MM.1S (cell line): ENCODE data around the gene CEP19.

Source experiments
- DNase-seq: peaks from one replicate; pipeline ENCODE4 v3.0.0-alpha.2; 2015
- H2AFZ ChIP-seq: fragments of 300-600 bp; sonication (generic); 2 replicates; pipeline ENCODE4 v1.6.0; 2016; ENCODE audit warnings: antibody characterized with exemption, low read length
- H3F3A ChIP-seq: fragments of 300-600 bp; sonication (generic); 2 replicates; pipeline ENCODE4 v1.6.1; 2016; ENCODE audit warnings: mild to moderate bottlenecking, antibody characterized with exemption, low read length, moderate library complexity, mixed read lengths; ENCODE audit not compliant: insufficient read depth
- H3K27ac ChIP-seq: fragments of 300-600 bp; sonication (generic); 2 replicates; pipeline ENCODE4 v1.5.1; 2016; ENCODE audit warnings: mild to moderate bottlenecking, low read length
- H3K27me3 ChIP-seq: fragments of 300-600 bp; sonication (generic); replicated peaks from 2 replicates; pipeline ENCODE4 v1.6.0; 2016; ENCODE audit warnings: low read length; ENCODE audit not compliant: insufficient read depth
- H3K36me3 ChIP-seq: fragments of 300-600 bp; sonication (generic); replicated peaks from 2 replicates; pipeline ENCODE4 v1.6.1; 2016; ENCODE audit warnings: mild to moderate bottlenecking, low read length, mixed read lengths; ENCODE audit not compliant: insufficient read depth
- H3K4me1 ChIP-seq: fragments of 300-600 bp; sonication (generic); 2 replicates; pipeline ENCODE4 v1.6.1; 2016; ENCODE audit warnings: low read length, mixed read lengths
- H3K4me2 ChIP-seq: fragments of 300-600 bp; sonication (generic); 2 replicates; pipeline ENCODE4 v1.6.0; 2016; ENCODE audit warnings: low read depth, low read length
- H3K4me3 ChIP-seq: fragments of 300-600 bp; sonication (generic); 2 replicates; pipeline ENCODE4 v1.5.1; 2016; ENCODE audit warnings: low read length, mixed read lengths
- H3K79me2 ChIP-seq: fragments of 300-600 bp; sonication (generic); 2 replicates; pipeline ENCODE4 v1.6.1; 2016; ENCODE audit warnings: mixed run types, low read length, mixed read lengths
- H3K9ac ChIP-seq: fragments of 300-600 bp; sonication (generic); 2 replicates; pipeline ENCODE4 v1.6.1; 2016; ENCODE audit warnings: low read length, mixed read lengths
- H3K9me2 ChIP-seq: fragments of 300-600 bp; sonication (generic); replicated peaks from 2 replicates; pipeline ENCODE4 v1.6.1; 2016; ENCODE audit warnings: mild to moderate bottlenecking, low read length, mixed read lengths; ENCODE audit not compliant: insufficient read depth
- H3K9me3 ChIP-seq: fragments of 300-600 bp; sonication (generic); replicated peaks from 2 replicates; pipeline ENCODE4 v1.6.1; 2016; ENCODE audit warnings: mild to moderate bottlenecking, low read length, mixed read lengths; ENCODE audit not compliant: insufficient read depth
- H4K20me1 ChIP-seq: fragments of 300-600 bp; sonication (generic); 2 replicates; pipeline ENCODE4 v1.6.1; 2016; ENCODE audit warnings: mild to moderate bottlenecking, low read length, moderate library complexity, mixed read lengths; ENCODE audit not compliant: insufficient read depth
- CTCF ChIP-seq: fragments of 300-600 bp; sonication (generic); IDR thresholded peaks from 2 replicates; pipeline ENCODE4 v1.5.1; 2016; ENCODE audit warnings: antibody characterized with exemption, low read length, mixed read lengths
- EZH2 ChIP-seq: fragments of 300-600 bp; sonication (generic); optimal IDR thresholded peaks from 2 replicates; pipeline ENCODE3; 2017; ENCODE audit warnings: low read depth, mild to moderate bottlenecking, antibody characterized with exemption, low read length, mixed read lengths
- EZH2phosphoT487 ChIP-seq: fragments of 300-600 bp; sonication (generic); IDR thresholded peaks from 2 replicates; pipeline ENCODE4 v1.6.1; 2018; ENCODE audit warnings: antibody characterized with exemption, low read length

Gene CEP19

GRCh38 chr3:196706731-196707130, 5.3 kb downstream of the CEP19 start:
- DNase-seq = no peak
- Histone ChIP-seq H3K4me2 (no peak overlapping the region), H4K20me1 (no peaks in the 10 kb centered on the region)

DNA sequence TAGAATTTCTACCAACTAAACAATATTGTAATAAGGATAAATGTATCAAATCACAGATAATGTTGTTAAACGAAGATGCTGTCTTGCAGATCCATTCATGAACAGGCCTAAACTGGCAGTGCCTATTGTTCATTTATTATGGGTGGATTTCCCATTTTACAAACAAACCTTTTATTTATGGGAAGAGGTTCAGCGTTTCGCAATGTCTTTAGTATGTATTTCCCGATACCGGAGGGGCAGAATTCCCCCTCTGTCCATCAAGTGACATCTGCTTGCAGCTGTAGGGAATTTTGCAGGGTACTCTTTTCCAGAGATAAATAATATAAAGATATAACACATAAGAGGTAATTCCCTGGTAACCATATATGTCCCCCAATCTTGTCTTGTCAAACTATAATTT, 5.7 kb downstream of the CEP19 start:
- H3K4me3 ChIP-seq = no peak overlapping the region
- no peak overlapping the region for H3K4me2 ChIP-seq
- H3K27ac ChIP-seq = no peak overlapping the region
- no peaks in the 10 kb centered on the region for H3K4me1 ChIP-seq
- no peaks in the 10 kb centered on the region for H3K9me3 ChIP-seq
- no peak for TF ChIP-seq EZH2phosphoT487
- no peak for TF ChIP-seq EZH2
- TF ChIP-seq CTCF = no peak
- no peak for DNase-seq
- no peak overlapping the region for H2AFZ ChIP-seq
- H3K79me2 ChIP-seq = no peaks in the 10 kb centered on the region
- H3K9ac ChIP-seq = no peak overlapping the region
- H4K20me1 ChIP-seq = no peaks in the 10 kb centered on the region
- no peaks in the 10 kb centered on the region for H3K9me2 ChIP-seq
- no peaks in the 10 kb centered on the region for H3K36me3 ChIP-seq
- peaks cover 5% of the 10 kb centered on the region for H3F3A ChIP-seq
- no peaks in the 10 kb centered on the region for H3K27me3 ChIP-seq

More at GRCh38 chr3:196706731-196707130, 5.3 kb downstream of the CEP19 start:
- Histone ChIP-seq H2AFZ (no peak overlapping the region), H3K4me1 (no peaks in the 10 kb centered on the region), H3K4me3 (no peak overlapping the region), H3K9me3 (no peaks in the 10 kb centered on the region), H3F3A (peaks cover 9% of the 10 kb centered on the region), H3K9ac (no peak overlapping the region), H3K36me3 (no peaks in the 10 kb centered on the region), H3K9me2 (no peaks in the 10 kb centered on the region), H3K27me3 (no peaks in the 10 kb centered on the region), H3K27ac (no peak overlapping the region), H3K79me2 (no peaks in the 10 kb centered on the region)
- TF ChIP-seq EZH2 (no peak), EZH2phosphoT487 (no peak), CTCF (no peak)

DNA sequence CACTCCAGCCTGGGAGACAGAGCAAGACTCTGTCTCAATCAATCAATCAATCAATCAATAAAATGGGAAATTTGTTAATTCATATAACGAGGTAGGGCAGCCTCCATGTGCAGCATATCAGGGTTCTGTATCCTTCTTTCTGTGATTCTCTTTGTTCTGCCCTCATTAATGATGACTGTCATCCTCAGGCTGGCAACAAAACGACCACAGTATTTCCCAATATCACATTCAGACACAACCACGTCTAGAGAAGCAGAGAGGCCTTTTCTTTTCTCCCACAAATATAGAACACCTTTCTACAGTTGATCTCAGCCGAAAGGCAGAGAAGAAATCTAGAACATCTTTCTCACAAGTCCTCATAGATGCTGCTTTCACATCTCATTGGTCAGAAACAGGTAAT, 11.2 kb downstream of the CEP19 start:
- Histone ChIP-seq H3K4me1 (no peaks in the 10 kb centered on the region), H3K27ac (no peak overlapping the region), H3K4me3 (no peak overlapping the region), H3K36me3 (no peaks in the 10 kb centered on the region), H3K9me2 (no peaks in the 10 kb centered on the region), H2AFZ (no peak overlapping the region), H3K27me3 (no peaks in the 10 kb centered on the region), H4K20me1 (no peaks in the 10 kb centered on the region), H3K9me3 (no peaks in the 10 kb centered on the region), H3F3A (no peaks in the 10 kb centered on the region), H3K79me2 (no peaks in the 10 kb centered on the region), H3K4me2 (no peak overlapping the region), H3K9ac (no peak overlapping the region)
- DNase-seq = no peak
- TF ChIP-seq EZH2 = no peak
- no peak for TF ChIP-seq EZH2phosphoT487
- TF ChIP-seq CTCF = no peak
